Activated CD8-positive, alpha-beta T cell treated with anti-CD3 and anti-CD28 coated beads, Interleukin-2, amount 10 ng/mL, durations not matched to agents 7 days and 5 days (primary cell): ENCODE data around the gene RYK. TPM values are rescaled to one million over a fixed set of nuclear protein-coding genes. Genes with fewer than 3 reads are reported as not detected.

Experiments
- ATAC-seq: fragments of 150-1000 bp; cut with Tn5 transposase; one replicate; pipeline ENCODE4 v1.10.0; 2021; ENCODE audit warnings: moderate library complexity
- CTCF ChIA-PET: fragments of 350-600 bp; sonication (Branson Sonifier 250); formaldehyde crosslinking; loops from one replicate; lab custom pipeline; 2021; ENCODE audit warnings: antibody characterized with exemption; lab: Charles Lee
- POLR2A ChIA-PET: fragments of 350-600 bp; sonication (Branson Sonifier 250); formaldehyde crosslinking; loops from one replicate; lab custom pipeline; 2021; ENCODE audit warnings: antibody characterized with exemption; lab: Charles Lee
- DNase-seq: peaks from one replicate; pipeline ENCODE4 v3.0.0-alpha.2; 2020
- H3K27ac Mint-ChIP-seq: one replicate; pipeline ENCODE4 v1.8.0; 2021; ENCODE audit warnings: mild to moderate bottlenecking, mixed read lengths
- H3K27me3 Mint-ChIP-seq: one replicate; pipeline ENCODE4 v1.8.0; 2021; ENCODE audit warnings: low read depth, mixed read lengths
- H3K36me3 Mint-ChIP-seq: one replicate; pipeline ENCODE4 v1.8.0; 2021; ENCODE audit warnings: low read depth, mixed read lengths
- H3K4me1 Mint-ChIP-seq: one replicate; pipeline ENCODE4 v1.8.0; 2021; ENCODE audit warnings: low read depth, mixed read lengths
- H3K4me3 Mint-ChIP-seq: one replicate; pipeline ENCODE4 v1.8.0; 2021; ENCODE audit warnings: mild to moderate bottlenecking, mixed read lengths
- H3K9me3 Mint-ChIP-seq: one replicate; pipeline ENCODE4 v1.8.0; 2022; ENCODE audit warnings: mixed read lengths; ENCODE audit not compliant: insufficient read depth
- total RNA-seq, 2 experiments: library from RNA; stranded (reverse); gene quantifications; one replicate each; pipeline ENCODE4 v1.2.3, GENCODE V29; 2021

The RYK gene
- 1 to 10 TPM; 6.9 to 9.4 TPM for total RNA-seq

DNA sequence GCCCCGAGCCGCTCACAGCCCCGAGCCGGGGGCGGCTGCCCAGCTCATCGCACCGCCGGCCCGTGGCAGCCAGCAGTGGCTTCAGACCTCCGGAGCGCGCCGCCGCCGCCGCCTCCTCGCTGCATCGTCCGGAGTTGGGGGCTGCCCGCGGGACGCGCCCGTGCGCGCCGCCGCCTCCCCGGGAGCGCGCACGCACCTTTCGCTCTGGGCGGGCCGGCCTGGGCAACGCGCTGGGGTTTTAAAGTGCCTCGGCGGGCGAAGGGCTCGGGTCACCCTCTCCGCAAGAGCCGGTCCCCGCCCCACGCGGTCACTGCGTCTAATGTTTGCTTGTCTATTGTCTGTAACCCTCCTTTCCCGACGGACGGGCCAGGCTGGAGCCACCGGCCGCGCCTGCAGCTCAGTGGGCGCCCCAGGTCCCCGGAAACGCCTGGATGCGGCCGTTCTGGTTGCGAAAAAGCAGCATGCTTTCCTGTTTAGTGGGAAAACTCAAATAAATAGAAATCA, at the start of gene RYK:
RYK (minus strand) TSS at position 143 of the 504 bp plus-strand sequence. CDS start 205 bp downstream, outside the sequence.
- peak within 1 kb of the TSS; percentile 80 for H3K27ac Mint-ChIP-seq
- H3K4me3 Mint-ChIP-seq, result peak within 1 kb of the TSS; percentile 87
- DNase-seq (peak; percentile 71), ATAC-seq (peak; percentile 86)
- H3K36me3 Mint-ChIP-seq, result peaks cover 2% of the 10 kb centered on the region
- H3K27me3 Mint-ChIP-seq, result peaks cover 21% of the 10 kb centered on the region
- ChIA-PET CTCF (interaction anchor here (2.1 to 2.5 kb wide), 2 partner anchors 18 to 38 kb away, joined by 5 to 10 read pairs; no protein-coding TSS in a partner anchor), POLR2A (interaction anchor here (1.1 to 1.4 kb wide), 2 partner anchors 14 to 235 kb away, joined by 3 to 5 read pairs; partner anchors contain the start of genes ANAPC13 and CEP63)
- H3K9me3 Mint-ChIP-seq, result peaks cover 5% of the 10 kb centered on the region
- peaks cover 30% of the 10 kb centered on the region for H3K4me1 Mint-ChIP-seq

- Mint-ChIP-seq H3K9me3 (peaks cover 6% of the 10 kb centered on the region), H3K36me3 (no peaks in the 10 kb centered on the region), H3K4me1 (no peaks in the 10 kb centered on the region), H3K27ac (no peak overlapping the region), H3K27me3 (peaks cover 42% of the 10 kb centered on the region), H3K4me3 (no peak overlapping the region)
- ATAC-seq (no peak), DNase-seq (no peak)
- POLR2A ChIA-PET, result no interaction called here
- CTCF ChIA-PET, result interaction anchor here (0.6 to 1.5 kb wide), 4 partner anchors 21 to 183 kb away, joined by 3 to 4 read pairs (median 4); no protein-coding TSS in a partner anchor
These were observed 49.2 kb upstream of the RYK start for GRCh38 chr3:134299888-134300206.

- POLR2A ChIA-PET, result no interaction called here
- CTCF ChIA-PET, result interaction anchor here (0.6 to 1.5 kb wide), 4 partner anchors 20 to 183 kb away, joined by 3 to 4 read pairs (median 4); no protein-coding TSS in a partner anchor
- H3K9me3 Mint-ChIP-seq, result peaks cover 6% of the 10 kb centered on the region
- H3K36me3 Mint-ChIP-seq, result no peaks in the 10 kb centered on the region
- peaks cover 38% of the 10 kb centered on the region for H3K27me3 Mint-ChIP-seq
- no peak overlapping the region for H3K27ac Mint-ChIP-seq
- no peak overlapping the region for H3K4me3 Mint-ChIP-seq
- DNase-seq, result no peak
- no peak for ATAC-seq
- H3K4me1 Mint-ChIP-seq, result no peaks in the 10 kb centered on the region
These were observed 48.7 kb upstream of the RYK start for GRCh38 chr3:134299185-134299887.

DNA sequence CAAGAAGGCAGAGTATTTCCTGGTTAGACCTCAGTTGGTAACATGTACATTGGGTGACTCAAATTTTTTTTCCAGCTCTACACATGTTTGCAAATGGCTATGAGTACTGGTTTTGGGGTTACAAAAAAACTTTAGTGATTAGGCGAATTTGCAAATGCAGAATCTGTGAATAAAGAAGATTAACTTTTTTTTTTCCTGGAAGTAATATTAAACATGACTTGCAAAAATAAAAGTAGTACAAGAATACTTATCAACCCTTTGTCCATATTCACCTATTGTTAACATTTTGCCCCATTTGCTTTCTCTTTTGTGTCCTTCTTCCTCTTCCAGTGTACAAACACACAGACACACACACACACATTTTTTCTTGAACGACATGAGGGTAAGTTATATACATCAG, 47.6 kb upstream of the RYK start:
- Mint-ChIP-seq H3K27ac (no peak overlapping the region), H3K27me3 (peaks cover 34% of the 10 kb centered on the region), H3K9me3 (peaks cover 6% of the 10 kb centered on the region), H3K4me3 (no peak overlapping the region), H3K4me1 (no peaks in the 10 kb centered on the region), H3K36me3 (no peaks in the 10 kb centered on the region)
- DNase-seq, result no peak
- CTCF ChIA-PET, result no interaction called here
- no peak for ATAC-seq
- POLR2A ChIA-PET, result no interaction called here

GRCh38 chr3:134296616-134297015, 46.0 kb upstream of the RYK start:
- ChIA-PET POLR2A (no interaction called here), CTCF (interaction anchor here (3.6 kb wide), 1 partner anchor 178 kb away, joined by 16 read pairs; no protein-coding TSS in a partner anchor)
- H3K36me3 Mint-ChIP-seq, result no peaks in the 10 kb centered on the region
- H3K4me1 Mint-ChIP-seq, result no peaks in the 10 kb centered on the region
- DNase-seq (no peak), ATAC-seq (no peak)
- H3K27ac Mint-ChIP-seq, result no peak overlapping the region
- H3K27me3 Mint-ChIP-seq, result peaks cover 26% of the 10 kb centered on the region
- H3K4me3 Mint-ChIP-seq, result no peak overlapping the region
- peaks cover 6% of the 10 kb centered on the region for H3K9me3 Mint-ChIP-seq

DNA sequence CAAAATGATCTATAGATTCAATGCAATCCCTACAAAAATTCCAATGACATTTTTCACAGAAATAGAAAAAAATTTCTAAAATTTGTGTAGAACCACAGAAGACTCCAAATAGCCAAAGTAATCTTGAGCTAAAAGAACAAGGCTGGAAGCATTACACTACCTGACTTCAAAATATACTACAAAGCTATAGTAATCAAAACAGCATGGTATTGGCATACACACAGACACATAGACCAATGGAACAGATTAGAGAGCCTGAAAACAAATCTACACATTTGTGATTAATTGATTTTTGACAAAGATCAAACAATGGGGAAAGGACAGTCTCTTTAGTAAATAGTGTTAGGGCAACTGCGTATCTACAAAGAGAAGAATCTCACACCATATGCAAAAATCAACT, 45.3 kb upstream of the RYK start:
- DNase-seq, result no peak
- peaks cover 6% of the 10 kb centered on the region for H3K9me3 Mint-ChIP-seq
- H3K27ac Mint-ChIP-seq, result no peak overlapping the region
- ChIA-PET POLR2A (no interaction called here), CTCF (interaction anchor here (2.8 to 3.6 kb wide), 2 partner anchors 83 to 178 kb away, joined by 12 to 16 read pairs; no protein-coding TSS in a partner anchor)
- H3K4me3 Mint-ChIP-seq, result no peak overlapping the region
- no peak for ATAC-seq
- no peaks in the 10 kb centered on the region for H3K36me3 Mint-ChIP-seq
- H3K4me1 Mint-ChIP-seq, result no peaks in the 10 kb centered on the region
- H3K27me3 Mint-ChIP-seq, result peaks cover 31% of the 10 kb centered on the region

GRCh38 chr3:134294302-134295280, 43.9 kb upstream of the RYK start:
- no peak overlapping the region for H3K27ac Mint-ChIP-seq
- H3K36me3 Mint-ChIP-seq, result no peaks in the 10 kb centered on the region
- peak; percentile 86 for DNase-seq
- peak; percentile 98 for ATAC-seq
- H3K4me1 Mint-ChIP-seq, result no peaks in the 10 kb centered on the region
- H3K4me3 Mint-ChIP-seq, result no peak overlapping the region
- peaks cover 32% of the 10 kb centered on the region for H3K27me3 Mint-ChIP-seq
- ChIA-PET CTCF (interaction anchor here (1.4 to 3.6 kb wide), 5 partner anchors 14 to 199 kb away, joined by 3 to 16 read pairs (median 9); no protein-coding TSS in a partner anchor), POLR2A (interaction anchor here (1.2 kb wide), 1 partner anchor 191 kb away, joined by 6 read pairs; the partner anchor contains the start of genes ANAPC13 and CEP63)
- peaks cover 6% of the 10 kb centered on the region for H3K9me3 Mint-ChIP-seq

DNA sequence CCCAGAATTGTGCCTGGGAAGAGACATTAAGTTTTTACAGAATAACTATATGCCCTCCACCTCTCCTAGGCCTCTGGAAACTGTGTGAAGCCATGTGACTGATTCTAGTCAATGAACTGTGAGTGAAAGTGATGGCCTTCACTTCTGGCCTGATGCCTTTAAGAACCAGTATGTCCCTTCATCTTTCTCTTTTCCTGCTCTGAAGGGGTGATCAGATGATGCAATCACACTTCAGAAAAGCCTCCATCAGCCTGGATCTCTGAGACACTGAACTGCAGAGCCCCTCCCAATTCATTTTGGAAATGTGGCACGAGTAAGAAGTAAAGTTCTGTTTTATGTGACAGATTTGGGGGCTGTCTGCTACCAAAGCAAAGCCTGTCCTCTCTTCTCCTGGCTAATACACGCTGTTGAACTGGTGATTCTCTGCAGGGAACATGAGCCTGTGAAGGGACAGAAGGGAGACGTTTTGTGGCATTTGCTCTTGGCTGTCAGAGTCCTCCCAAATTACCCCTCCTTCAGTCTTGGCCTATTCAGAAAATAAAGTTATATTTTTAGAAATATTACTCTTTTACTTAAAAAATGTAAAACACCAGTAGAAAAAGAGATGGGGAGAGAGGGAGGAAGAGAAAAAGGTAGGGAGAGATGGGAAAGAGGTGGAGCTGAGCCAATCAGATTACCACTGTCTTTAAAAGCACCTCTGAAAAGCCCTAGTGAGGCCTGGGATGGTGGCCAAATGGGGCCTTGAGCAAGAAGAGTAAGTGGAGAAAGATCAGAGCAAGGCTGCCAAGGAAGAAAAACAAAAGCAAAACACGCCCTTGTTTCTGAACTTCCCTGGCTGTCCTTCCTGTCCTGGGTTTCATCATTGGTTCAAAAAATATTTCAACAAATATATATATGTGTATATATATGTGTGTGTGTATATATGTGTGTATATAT, 40.9 kb upstream of the RYK start:
- Mint-ChIP-seq H3K36me3 (no peaks in the 10 kb centered on the region), H3K4me3 (no peak overlapping the region), H3K4me1 (no peaks in the 10 kb centered on the region), H3K27me3 (peaks cover 42% of the 10 kb centered on the region), H3K27ac (no peak overlapping the region), H3K9me3 (peaks cover 6% of the 10 kb centered on the region)
- ATAC-seq, result no peak
- no peak for DNase-seq
- CTCF ChIA-PET, result no interaction called here
- POLR2A ChIA-PET, result no interaction called here

GRCh38 chr3:134287512-134287911, 36.9 kb upstream of the RYK start:
- DNase-seq (no peak), ATAC-seq (no peak)
- CTCF ChIA-PET, result no interaction called here
- H3K27me3 Mint-ChIP-seq, result peaks cover 50% of the 10 kb centered on the region
- no peaks in the 10 kb centered on the region for H3K36me3 Mint-ChIP-seq
- no peaks in the 10 kb centered on the region for H3K4me1 Mint-ChIP-seq
- no peak overlapping the region for H3K4me3 Mint-ChIP-seq
- H3K9me3 Mint-ChIP-seq, result no peaks in the 10 kb centered on the region
- POLR2A ChIA-PET, result no interaction called here
- H3K27ac Mint-ChIP-seq, result no peak overlapping the region

DNA sequence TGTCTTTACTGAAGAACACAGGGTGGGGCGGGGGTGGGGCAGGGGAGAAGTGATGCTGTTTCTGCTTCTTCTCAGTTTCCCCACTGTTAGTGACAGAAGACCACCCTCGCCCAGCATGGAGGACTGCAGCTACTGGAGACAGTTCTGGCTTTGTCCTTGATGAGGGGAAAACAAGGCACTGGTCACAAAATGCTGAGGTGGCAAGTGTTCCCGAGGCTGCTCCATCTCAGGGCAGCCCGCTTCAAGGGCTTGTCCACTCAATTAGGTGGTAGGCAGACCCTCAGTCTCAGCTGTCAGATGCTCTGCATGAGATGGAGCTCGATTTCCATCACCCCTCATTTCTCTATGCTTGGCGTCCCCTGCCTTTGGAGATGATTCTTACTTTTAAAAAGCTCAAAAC, 33.8 kb upstream of the RYK start:
- DNase-seq (no peak), ATAC-seq (no peak)
- POLR2A ChIA-PET, result no interaction called here
- H3K9me3 Mint-ChIP-seq, result no peaks in the 10 kb centered on the region
- H3K4me1 Mint-ChIP-seq, result no peaks in the 10 kb centered on the region
- CTCF ChIA-PET, result no interaction called here
- H3K4me3 Mint-ChIP-seq, result no peak overlapping the region
- peaks cover 60% of the 10 kb centered on the region for H3K27me3 Mint-ChIP-seq
- no peaks in the 10 kb centered on the region for H3K36me3 Mint-ChIP-seq
- no peak overlapping the region for H3K27ac Mint-ChIP-seq

GRCh38 chr3:134282659-134283047, 32.0 kb upstream of the RYK start:
- H3K27me3 Mint-ChIP-seq, result peaks cover 56% of the 10 kb centered on the region

More at GRCh38 chr3:134282659-134283047, 32.0 kb upstream of the RYK start:
- DNase-seq (no peak), ATAC-seq (no peak)
- no peak overlapping the region for H3K4me3 Mint-ChIP-seq
- no peaks in the 10 kb centered on the region for H3K36me3 Mint-ChIP-seq
- no peak overlapping the region for H3K27ac Mint-ChIP-seq
- H3K4me1 Mint-ChIP-seq, result no peaks in the 10 kb centered on the region
- ChIA-PET POLR2A (no interaction called here), CTCF (no interaction called here)
- no peaks in the 10 kb centered on the region for H3K9me3 Mint-ChIP-seq
